IMR-90 (cell line): ENCODE results near the gene RADIL. TPM values are rescaled to one million over a fixed set of nuclear protein-coding genes. Genes with fewer than 3 reads are reported as not detected.

Source experiments
- ATAC-seq: fragments of 200-7000 bp; cut with Tn5 transposase; 2 replicates; pipeline ENCODE4 v1.9.1; 2020; ENCODE audit warnings: low read depth, mild to moderate bottlenecking, moderate library complexity
- BruUV-seq: library from RNA; stranded (reverse); fragments of 400-500 nt; replicated peaks from 2 replicates; lab custom pipeline; 2021; lab: Mats Ljungman, UMichigan
- CTCF ChIA-PET: fragments of 300-600 bp; formaldehyde crosslinking; extraction: SDS; loops from one replicate; lab custom pipeline; 2021; ENCODE audit warnings: antibody characterized with exemption; lab: Yijun Ruan, JAX
- POLR2A ChIA-PET: fragments of 300-600 bp; sonication (Branson Sonifier 250); formaldehyde crosslinking; loops from one replicate; lab custom pipeline; 2022; ENCODE audit warnings: antibody characterized with exemption; ENCODE audit not compliant: unreplicated experiment; lab: Charles Lee
- DNase-seq: peaks from one replicate; pipeline ENCODE4 v3.0.0; 2013
- H2AFZ ChIP-seq: replicated peaks from 2 replicates; pipeline ENCODE3; 2013; ENCODE audit warnings: low read length, mild to moderate bottlenecking; ENCODE audit not compliant: poor library complexity
- H2AK5ac ChIP-seq: 2 replicates; pipeline ENCODE4 v1.6.1; 2013; ENCODE audit warnings: low read depth, low read length, inconsistent platforms
- H2AK9ac ChIP-seq: replicated peaks from 2 replicates; pipeline ENCODE3; 2013; ENCODE audit warnings: mild to moderate bottlenecking, low read depth, low read length, moderate library complexity; ENCODE audit not compliant: poor library complexity
- H2BK120ac ChIP-seq: 2 replicates; pipeline ENCODE4 v1.6.1; 2013; ENCODE audit warnings: low read depth, low read length, inconsistent platforms
- H2BK15ac ChIP-seq: 3 replicates; pipeline ENCODE4 v1.6.1; 2013; ENCODE audit warnings: low read depth, low read length, inconsistent platforms
- H2BK20ac ChIP-seq: 2 replicates; pipeline ENCODE4 v1.6.1; 2013; ENCODE audit warnings: low read depth, mild to moderate bottlenecking, inconsistent platforms, low read length, moderate library complexity
- H2BK5ac ChIP-seq: 2 replicates; pipeline ENCODE4 v1.6.1; 2013; ENCODE audit warnings: mild to moderate bottlenecking, low read depth, low read length, inconsistent platforms; ENCODE audit not compliant: poor library complexity, severe bottlenecking
- H3K14ac ChIP-seq: replicated peaks from 2 replicates; pipeline ENCODE4 v1.6.1; 2013; ENCODE audit warnings: low read depth, low read length, inconsistent platforms
- H3K18ac ChIP-seq: 2 replicates; pipeline ENCODE4 v1.6.1; 2013; ENCODE audit warnings: low read depth, low read length, control low read depth
- H3K23ac ChIP-seq: 2 replicates; pipeline ENCODE4 v1.6.1; 2013; ENCODE audit warnings: low read depth, low read length, inconsistent platforms
- H3K27ac ChIP-seq: 2 replicates; pipeline ENCODE4 v1.5.1; 2013; ENCODE audit warnings: mild to moderate bottlenecking, control low read depth, low read length; ENCODE audit not compliant: insufficient read depth
- H3K27me3 ChIP-seq: 2 replicates; pipeline ENCODE4 v1.6.1; 2013; ENCODE audit warnings: low read length; ENCODE audit not compliant: control insufficient read depth, insufficient read depth
- H3K36me3 ChIP-seq: 2 replicates; pipeline ENCODE4 v1.6.1; 2013; ENCODE audit warnings: low read length, mixed read lengths; ENCODE audit not compliant: control insufficient read depth, insufficient read depth
- H3K4ac ChIP-seq: 2 replicates; pipeline ENCODE4 v1.6.1; 2013; ENCODE audit warnings: low read depth, low read length, inconsistent platforms
- H3K4me1 ChIP-seq: 2 replicates; pipeline ENCODE4 v1.6.1; 2013; ENCODE audit warnings: low read length, mixed read lengths; ENCODE audit not compliant: control insufficient read depth, insufficient read depth
- H3K4me2 ChIP-seq: 2 replicates; pipeline ENCODE4 v1.6.1; 2013; ENCODE audit warnings: low read depth, mild to moderate bottlenecking, control low read depth, low read length, moderate library complexity
- H3K4me3 ChIP-seq: 2 replicates; pipeline ENCODE4 v1.5.1; 2013; ENCODE audit warnings: low read depth, mild to moderate bottlenecking, control low read depth, low read length, moderate library complexity; ENCODE audit not compliant: insufficient read depth
- H3K56ac ChIP-seq: 2 replicates; pipeline ENCODE4 v1.6.1; 2013; ENCODE audit warnings: low read length, inconsistent platforms; ENCODE audit not compliant: insufficient read depth; ENCODE audit errors: extremely low read depth
- H3K79me1 ChIP-seq, 2 experiments: 2 replicates each; pipeline ENCODE4 v1.6.1; 2013; ENCODE audit warnings: low read length in 2 of 2, inconsistent platforms in 1 of 2, low read depth in 1 of 2
- H3K9ac ChIP-seq: 2 replicates; pipeline ENCODE4 v1.6.1; 2013; ENCODE audit warnings: low read depth, low read length, control low read depth
- H3K9me1 ChIP-seq: 2 replicates; pipeline ENCODE4 v1.6.1; 2013; ENCODE audit warnings: low read length, inconsistent platforms; ENCODE audit not compliant: insufficient read depth
- H3K9me3 ChIP-seq: 2 replicates; pipeline ENCODE4 v1.6.1; 2013; ENCODE audit warnings: low read length; ENCODE audit not compliant: control insufficient read depth, insufficient read depth
- H4K20me1 ChIP-seq: 2 replicates; pipeline ENCODE4 v1.6.1; 2013; ENCODE audit warnings: low read length, inconsistent platforms; ENCODE audit not compliant: insufficient read depth
- H4K5ac ChIP-seq: 2 replicates; pipeline ENCODE4 v1.6.1; 2013; ENCODE audit warnings: mild to moderate bottlenecking, low read depth, low read length, control low read depth
- H4K8ac ChIP-seq, 2 experiments: 2 replicates each; pipeline ENCODE4 v1.6.1; 2013; ENCODE audit warnings: low read depth in 2 of 2, low read length in 2 of 2, control low read depth in 1 of 2, inconsistent platforms in 1 of 2
- H4K91ac ChIP-seq: 2 replicates; pipeline ENCODE4 v1.6.1; 2013; ENCODE audit warnings: low read depth, low read length, inconsistent platforms; ENCODE audit not compliant: insufficient read depth
- CHD1 ChIP-seq: IDR thresholded peaks from 2 replicates; pipeline ENCODE4 v1.6.1; 2012; ENCODE audit warnings: low read depth, low read length, improper control_type of control experiment
- CTCF ChIP-seq: conservative IDR thresholded peaks from 2 replicates; pipeline ENCODE4 v1.5.1; 2012; ENCODE audit warnings: mild to moderate bottlenecking, low read depth, low read length, improper control_type of control experiment
- MAFK ChIP-seq: IDR thresholded peaks from 2 replicates; pipeline ENCODE4 v1.6.1; 2012; ENCODE audit warnings: low read depth, low read length, improper control_type of control experiment
- MXI1 ChIP-seq: IDR thresholded peaks from 2 replicates; pipeline ENCODE4 v1.6.1; 2012; ENCODE audit warnings: low read depth, mild to moderate bottlenecking, low read length, moderate library complexity, borderline replicate concordance
- RCOR1 ChIP-seq: IDR thresholded peaks from 2 replicates; pipeline ENCODE4 v1.6.1; 2012; ENCODE audit warnings: mild to moderate bottlenecking, low read length, improper control_type of control experiment; ENCODE audit not compliant: insufficient replicate concordance
- RFX5 ChIP-seq: IDR thresholded peaks from 2 replicates; pipeline ENCODE4 v1.8.0; 2012; ENCODE audit warnings: low read depth, mild to moderate bottlenecking, low read length, moderate library complexity
- SMC3 ChIP-seq: fragments of 150-350 bp; IDR thresholded peaks from 2 replicates; pipeline ENCODE4 v1.6.1; 2016; ENCODE audit warnings: low read depth, mild to moderate bottlenecking, antibody characterized with exemption, low read length, moderate library complexity
- WGBS, 2 experiments: methylation state at CpG; one replicate each; pipeline versions ENCODE4 v1.1.5 to v1.1.7; 2013; ENCODE audit warnings: missing lambda C conversion rate in 2 of 2; ENCODE audit not compliant: insufficient read length in 1 of 2; ENCODE audit errors: extremely low coverage in 2 of 2; 5-methylcytosine and 5-hydroxymethylcytosine counted together
- dilution Hi-C: fragments of 300-500 bp; cut with HindIII; formaldehyde crosslinking; loops from one replicate; pipeline ENCODE4 v1.14.3; 2018; ENCODE audit warnings: low sequenced_read_pairs; ENCODE audit not compliant: unreplicated experiment
- in situ Hi-C: fragments of 300-500 bp; cut with MboI; formaldehyde crosslinking; loops from 3 replicates; pipeline ENCODE4 v1.14.3; 2019; ENCODE audit warnings: low sequenced_read_pairs, inconsistent platforms, mixed read lengths
- intact Hi-C: fragments of 100-400 bp; cut with micrococcal nuclease; formaldehyde crosslinking; loops from 2 replicates; pipeline ENCODE4 v1.10.0; 2022
- polyA plus RNA-seq, 3 experiments: library from polyadenylated mRNA; depleted of rRNA; stranded (reverse); fragments of >200 nt; gene quantifications; 2 replicates each; pipeline ENCODE4 v1.2.3, GENCODE V29; 2012; ENCODE audit warnings: low replicate concordance in 1 of 3
- total RNA-seq: library from RNA; depleted of rRNA; stranded (reverse); fragments of >200 nt; gene quantifications from 2 replicates; pipeline ENCODE4 v1.2.3, GENCODE V29; 2012

RADIL gene
- total and polyA plus RNA-seq, 2 of the 4 experiments (the other 2 are of a cell fraction) = 0.18 to 0.48 TPM

- Histone ChIP-seq H3K56ac (no peak overlapping the region), H2BK5ac (no peak overlapping the region), H3K14ac (no peak overlapping the region), H3K9me1 (no peaks in the 10 kb centered on the region), H3K27me3 (no peaks in the 10 kb centered on the region; the same call in 1 of the 2 replicates), H2BK20ac (no peak overlapping the region), H4K91ac (no peak overlapping the region), H3K79me1 (no peaks in the 10 kb centered on the region), H3K36me3 (no peaks in the 10 kb centered on the region), H3K4me2 (no peak overlapping the region), H3K4ac (no peak overlapping the region), H3K27ac (no peak overlapping the region), H2AFZ (no peak overlapping the region), H3K9me3 (peaks cover 4% of the 10 kb centered on the region), H4K8ac (no peak overlapping the region), H4K5ac (no peak overlapping the region), H2AK9ac (no peak overlapping the region), H3K4me3 (no peak overlapping the region), H3K18ac (no peak overlapping the region), H3K9ac (no peak overlapping the region), H2BK120ac (no peak overlapping the region), H3K23ac (no peak overlapping the region), H2BK15ac (no peak overlapping the region), H2AK5ac (no peak overlapping the region), H4K20me1 (no peaks in the 10 kb centered on the region), H3K4me1 (peaks cover 2% of the 10 kb centered on the region; the same call in 1 of the 2 replicates)
- 77% methylated on average over 5 of the region's 8 CpGs; no CpG with 5 or more reads in 1 of the 2 experiments for WGBS, 2 experiments
- in situ Hi-C loops (no loop called here), intact Hi-C loops (no loop called here), dilution Hi-C loops (no loop called here)
- no peak for DNase-seq
- ChIA-PET POLR2A (no interaction called here), CTCF (interaction anchor here (0.6 to 1.4 kb wide), 3 partner anchors 9 to 124 kb away, joined by 3 read pairs; no protein-coding TSS in a partner anchor)
- no peak for TF ChIP-seq MXI1
- no peak for TF ChIP-seq RCOR1
- no peak for TF ChIP-seq SMC3
- TF ChIP-seq CTCF = no peak
- no peak for TF ChIP-seq MAFK
- no peak for TF ChIP-seq CHD1
- no peak for TF ChIP-seq RFX5
- BruUV-seq = no TSS peak
- no peak for ATAC-seq
These were observed 33.2 kb downstream of the RADIL start for GRCh38 chr7:4850262-4850795.
